ENCODE data around the gene PEMT.

PEMT gene

DNA sequence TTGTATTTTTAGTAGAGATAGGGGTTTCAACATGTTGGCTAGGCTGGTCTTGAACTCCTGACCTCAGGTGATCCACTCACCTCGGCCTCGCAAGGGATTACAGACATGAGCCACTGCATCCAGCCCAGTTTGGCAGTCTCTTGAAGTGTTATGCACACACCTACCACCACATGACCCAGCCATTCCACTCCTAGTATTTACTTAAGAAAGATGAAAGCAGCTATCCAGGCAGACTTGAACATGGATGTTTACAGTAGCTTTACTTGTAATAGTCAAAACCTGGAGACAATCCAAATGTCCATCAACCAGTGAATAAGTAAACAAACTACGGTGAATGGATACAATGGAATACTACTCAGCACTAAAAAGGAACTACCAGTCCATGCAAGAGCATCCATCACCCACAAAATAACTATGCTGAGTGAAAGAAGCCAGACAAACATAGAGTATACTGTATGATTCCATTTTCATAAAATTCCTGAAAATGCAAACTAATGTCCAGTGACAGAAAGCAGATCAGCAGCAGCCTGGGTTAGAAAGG, 57.5 kb downstream of the PEMT start:
- DNase-seq (ENCODE audit: low spot score in 2 of 2) (no peak), ATAC-seq (ENCODE audit: low read depth) (no peak)
- H3K9me3 Mint-ChIP-seq = no peaks in the 10 kb centered on the region
- no peaks in the 10 kb centered on the region for H3K36me3 Mint-ChIP-seq
- H3K4me3 Mint-ChIP-seq = no peak overlapping the region
- H3K27ac Mint-ChIP-seq = no peak overlapping the region
- no peaks in the 10 kb centered on the region for H3K27me3 Mint-ChIP-seq
- no peaks in the 10 kb centered on the region for H3K4me1 Mint-ChIP-seq

DNA sequence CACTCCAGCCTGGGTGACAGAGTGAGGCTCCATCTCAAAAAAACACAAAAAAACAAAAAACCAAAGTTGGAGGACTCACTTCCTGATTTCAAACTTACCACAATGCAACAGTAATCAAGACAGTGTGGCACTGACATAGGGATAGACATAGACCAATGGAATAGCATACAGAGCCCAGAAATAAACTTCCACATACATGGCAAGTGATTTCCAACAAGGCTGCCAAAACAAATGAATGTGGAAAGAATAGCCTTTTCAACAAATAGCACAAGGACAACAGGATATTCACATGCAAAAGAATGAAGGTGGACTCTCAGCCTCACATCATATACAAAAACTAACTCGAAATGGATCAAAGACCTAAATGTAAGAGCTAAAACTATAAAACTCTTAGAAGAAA, 58.5 kb downstream of the PEMT start:
- H3K27ac Mint-ChIP-seq = no peak overlapping the region
- H3K4me3 Mint-ChIP-seq = no peak overlapping the region
- no peak for ATAC-seq (ENCODE audit: low read depth)
- no peaks in the 10 kb centered on the region for H3K9me3 Mint-ChIP-seq
- H3K36me3 Mint-ChIP-seq = no peaks in the 10 kb centered on the region
- no peaks in the 10 kb centered on the region for H3K4me1 Mint-ChIP-seq
- H3K27me3 Mint-ChIP-seq = no peaks in the 10 kb centered on the region
- DNase-seq (ENCODE audit: low spot score in 2 of 2) = no peak

DNA sequence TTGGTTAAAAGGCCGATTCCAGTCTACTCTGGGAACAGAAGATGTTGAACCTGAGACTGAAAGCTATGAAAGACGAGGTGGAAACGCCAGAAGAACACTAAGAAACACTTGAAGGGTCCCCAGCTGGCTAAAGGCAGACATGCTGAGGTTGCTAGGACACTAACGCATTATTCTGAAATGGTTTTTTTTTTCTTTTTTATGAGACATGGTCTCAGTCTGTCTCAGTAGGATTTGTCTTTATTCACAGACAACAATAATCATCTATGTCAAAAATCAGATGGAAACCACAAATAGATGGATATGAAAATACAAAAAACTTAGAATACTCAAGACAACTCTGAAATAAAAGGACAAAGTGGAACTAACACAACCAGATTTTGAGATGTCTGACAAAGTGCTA, 60.4 kb downstream of the PEMT start:
- no peak for DNase-seq (ENCODE audit: low spot score in 2 of 2)
- Mint-ChIP-seq H3K9me3 (no peaks in the 10 kb centered on the region), H3K27ac (no peak overlapping the region), H3K36me3 (no peaks in the 10 kb centered on the region), H3K4me3 (no peak overlapping the region), H3K4me1 (no peaks in the 10 kb centered on the region), H3K27me3 (no peaks in the 10 kb centered on the region)
- ATAC-seq (ENCODE audit: low read depth) = no peak

DNA sequence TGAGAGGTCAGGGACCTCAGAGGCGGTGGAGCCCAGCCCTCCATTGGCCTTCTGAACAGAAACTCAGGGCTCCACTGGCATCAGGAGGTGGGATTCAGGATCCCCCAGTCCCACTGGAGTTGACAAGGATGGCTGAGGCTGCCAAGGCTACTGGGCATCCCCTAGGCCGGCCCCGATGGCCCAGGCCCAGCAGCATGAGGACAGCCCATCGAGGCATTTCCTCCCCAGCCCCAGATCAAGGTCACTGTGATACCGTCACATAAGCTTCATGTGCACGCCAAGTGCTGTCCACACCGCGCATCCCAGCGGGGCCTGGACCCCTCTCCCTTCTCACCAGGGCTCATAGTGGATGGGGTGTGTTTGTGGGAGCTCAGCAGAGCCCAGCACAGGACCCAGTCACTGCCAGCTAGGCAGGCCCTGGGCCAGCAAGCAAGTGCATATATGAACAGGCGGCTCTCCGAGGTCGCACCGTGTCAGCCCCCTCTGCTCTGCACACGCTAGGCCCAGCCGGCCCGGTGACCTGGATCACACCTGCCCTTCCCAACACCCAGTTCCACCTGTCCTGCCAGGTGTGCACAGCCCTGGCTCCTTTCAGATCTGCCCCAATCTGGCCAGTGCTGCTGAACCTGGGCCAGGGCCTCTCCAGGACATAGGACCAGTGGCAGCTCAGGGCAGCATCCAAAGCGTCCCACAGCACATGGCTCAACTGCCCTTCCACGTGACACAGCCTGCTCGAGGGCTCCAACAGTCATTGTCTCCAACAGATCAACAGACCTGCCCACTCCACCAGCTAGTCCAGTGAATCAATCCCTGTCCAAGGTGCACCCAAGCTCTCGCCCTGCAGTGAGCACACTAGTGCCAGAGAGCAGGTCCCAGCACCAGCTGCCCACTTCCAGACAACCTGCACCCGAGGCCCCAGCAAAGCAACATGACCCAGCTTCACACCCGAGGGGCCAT, 62.5 kb downstream of the PEMT start:
- DNase-seq (ENCODE audit: low spot score in 2 of 2) (no peak), ATAC-seq (ENCODE audit: low read depth) (no peak)
- Mint-ChIP-seq H3K27me3 (no peaks in the 10 kb centered on the region), H3K4me1 (no peaks in the 10 kb centered on the region), H3K27ac (no peak overlapping the region), H3K4me3 (no peak overlapping the region), H3K9me3 (no peaks in the 10 kb centered on the region), H3K36me3 (no peaks in the 10 kb centered on the region)

DNA sequence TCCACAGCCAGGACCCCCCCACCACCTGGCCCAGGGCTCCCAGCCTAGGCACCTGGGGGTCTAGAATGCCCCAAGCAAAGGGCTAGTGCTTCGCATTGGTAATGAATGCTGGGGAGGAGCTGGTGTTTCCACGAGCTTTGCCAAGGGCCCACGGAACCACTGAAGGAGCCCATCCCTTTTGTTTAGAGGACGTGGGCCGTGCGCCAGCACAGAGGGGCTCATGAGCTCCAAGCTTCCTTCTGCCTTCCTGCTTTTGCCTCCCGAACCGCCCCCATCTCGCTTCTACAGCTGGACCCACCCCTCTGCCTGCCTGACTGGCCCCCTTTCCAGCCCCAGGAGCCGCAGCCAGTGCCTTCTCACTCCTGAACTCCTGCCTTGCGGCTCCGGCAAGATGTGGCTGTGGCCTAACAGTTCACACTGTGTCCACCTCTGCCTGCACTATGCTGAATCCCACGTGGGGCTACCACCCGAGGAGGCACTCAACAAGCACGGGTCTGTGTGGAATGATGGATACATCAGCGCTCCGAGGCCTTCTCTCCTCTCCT, 63.5 kb downstream of the PEMT start:
- no peaks in the 10 kb centered on the region for H3K36me3 Mint-ChIP-seq
- no peaks in the 10 kb centered on the region for H3K9me3 Mint-ChIP-seq
- no peaks in the 10 kb centered on the region for H3K27me3 Mint-ChIP-seq
- ATAC-seq (ENCODE audit: low read depth) (no peak), DNase-seq (ENCODE audit: low spot score in 2 of 2) (no peak)
- H3K4me1 Mint-ChIP-seq = no peaks in the 10 kb centered on the region
- H3K27ac Mint-ChIP-seq = no peak overlapping the region
- no peak overlapping the region for H3K4me3 Mint-ChIP-seq

DNA sequence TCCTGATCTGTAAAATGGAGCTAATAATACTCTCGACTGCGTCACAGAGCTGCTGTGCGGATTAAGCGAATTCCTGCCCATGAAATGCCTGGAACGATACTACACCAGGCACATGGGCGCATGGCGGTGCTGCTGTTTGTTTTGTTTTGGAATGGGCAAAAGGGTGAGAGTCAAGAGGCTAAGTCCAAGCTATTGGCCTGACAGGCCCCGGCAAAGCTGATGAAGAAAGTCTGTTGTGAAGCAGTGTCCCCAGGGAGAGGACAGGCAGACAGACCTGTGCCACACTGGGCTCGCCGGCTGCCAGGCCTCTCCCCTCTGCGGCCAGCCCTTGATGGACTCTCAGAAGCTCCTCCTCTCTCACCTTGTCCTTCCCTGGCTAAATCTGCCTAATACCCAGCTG, 64.0 kb downstream of the PEMT start:
- no peaks in the 10 kb centered on the region for H3K36me3 Mint-ChIP-seq
- no peak overlapping the region for H3K4me3 Mint-ChIP-seq
- DNase-seq (ENCODE audit: low spot score in 2 of 2) (no peak), ATAC-seq (ENCODE audit: low read depth) (no peak)
- H3K27me3 Mint-ChIP-seq = no peaks in the 10 kb centered on the region
- no peak overlapping the region for H3K27ac Mint-ChIP-seq
- H3K9me3 Mint-ChIP-seq = no peaks in the 10 kb centered on the region
- H3K4me1 Mint-ChIP-seq = no peaks in the 10 kb centered on the region

GRCh38 chr17:17526369-17526768, 65.1 kb downstream of the PEMT start:
- ATAC-seq (ENCODE audit: low read depth) (no peak), DNase-seq (ENCODE audit: low spot score in 2 of 2) (no peak)
- Mint-ChIP-seq H3K36me3 (no peaks in the 10 kb centered on the region), H3K27ac (no peak overlapping the region), H3K27me3 (no peaks in the 10 kb centered on the region), H3K9me3 (no peaks in the 10 kb centered on the region), H3K4me3 (no peak overlapping the region), H3K4me1 (no peaks in the 10 kb centered on the region)

- H3K4me1 Mint-ChIP-seq = no peaks in the 10 kb centered on the region
- H3K4me3 Mint-ChIP-seq = no peak overlapping the region
- DNase-seq (ENCODE audit: low spot score in 2 of 2) (no peak), ATAC-seq (ENCODE audit: low read depth) (no peak)
- no peaks in the 10 kb centered on the region for H3K27me3 Mint-ChIP-seq
- H3K27ac Mint-ChIP-seq = no peak overlapping the region
- H3K36me3 Mint-ChIP-seq = no peaks in the 10 kb centered on the region
- no peaks in the 10 kb centered on the region for H3K9me3 Mint-ChIP-seq
Measured at GRCh38 chr17:17525956-17526355, 65.6 kb downstream of the PEMT start.

GRCh38 chr17:17525311-17525710, 66.2 kb downstream of the PEMT start:
- Mint-ChIP-seq H3K4me3 (no peak overlapping the region), H3K36me3 (peaks cover 2% of the 10 kb centered on the region), H3K9me3 (no peaks in the 10 kb centered on the region), H3K27me3 (no peaks in the 10 kb centered on the region), H3K27ac (no peak overlapping the region), H3K4me1 (no peaks in the 10 kb centered on the region)
- ATAC-seq (ENCODE audit: low read depth) (no peak), DNase-seq (ENCODE audit: low spot score in 2 of 2) (no peak)

GRCh38 chr17:17523731-17524490, 67.6 kb downstream of the PEMT start:
- Mint-ChIP-seq H3K27ac (no peak overlapping the region), H3K27me3 (no peaks in the 10 kb centered on the region), H3K36me3 (peaks cover 2% of the 10 kb centered on the region), H3K4me3 (no peak overlapping the region), H3K9me3 (no peaks in the 10 kb centered on the region), H3K4me1 (no peaks in the 10 kb centered on the region)
- no peak for DNase-seq (ENCODE audit: low spot score in 2 of 2)
- no peak for ATAC-seq (ENCODE audit: low read depth)

GRCh38 chr17:17523001-17523730, 68.3 kb downstream of the PEMT start:
- Mint-ChIP-seq H3K36me3 (peaks cover 2% of the 10 kb centered on the region), H3K4me3 (no peak overlapping the region), H3K27ac (no peak overlapping the region), H3K27me3 (no peaks in the 10 kb centered on the region), H3K9me3 (no peaks in the 10 kb centered on the region), H3K4me1 (no peaks in the 10 kb centered on the region)
- ATAC-seq (ENCODE audit: low read depth) (no peak), DNase-seq (ENCODE audit: low spot score in 2 of 2) (no peak)

GRCh38 chr17:17520599-17521232, 70.8 kb downstream of the PEMT start:
- H3K36me3 Mint-ChIP-seq = peaks cover 2% of the 10 kb centered on the region
- H3K4me3 Mint-ChIP-seq = no peak overlapping the region
- no peaks in the 10 kb centered on the region for H3K9me3 Mint-ChIP-seq
- no peaks in the 10 kb centered on the region for H3K27me3 Mint-ChIP-seq
- ATAC-seq (ENCODE audit: low read depth) = no peak
- DNase-seq (ENCODE audit: low spot score in 2 of 2) = no peak
- no peaks in the 10 kb centered on the region for H3K4me1 Mint-ChIP-seq
- no peak overlapping the region for H3K27ac Mint-ChIP-seq

DNA sequence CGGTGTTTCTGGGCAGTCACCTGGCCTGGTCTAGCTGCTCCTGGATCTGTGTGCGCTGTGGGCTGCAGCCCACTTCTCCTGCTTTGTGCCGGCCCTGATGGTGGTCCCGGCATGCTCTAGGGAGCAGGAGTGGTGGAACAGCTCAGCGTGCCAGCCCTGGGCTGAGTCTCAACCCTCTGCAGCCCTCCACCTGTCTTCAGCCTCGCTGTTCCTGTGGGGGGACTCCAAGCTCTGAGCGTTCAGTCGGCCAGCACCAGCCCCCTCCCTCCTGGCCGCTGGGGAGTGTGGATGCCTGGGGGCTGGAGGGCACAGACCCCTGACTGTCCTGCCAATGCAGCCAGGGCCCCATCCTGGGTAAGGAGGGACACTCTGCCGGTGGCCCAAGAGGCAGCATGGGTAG, 71.6 kb downstream of the PEMT start:
- no peak for ATAC-seq (ENCODE audit: low read depth)
- Mint-ChIP-seq H3K4me1 (no peaks in the 10 kb centered on the region), H3K27ac (no peak overlapping the region), H3K4me3 (no peak overlapping the region), H3K9me3 (no peaks in the 10 kb centered on the region), H3K36me3 (peaks cover 2% of the 10 kb centered on the region), H3K27me3 (no peaks in the 10 kb centered on the region)
- DNase-seq (ENCODE audit: low spot score in 2 of 2) = no peak
